HT-29 (cell line): ENCODE data around the gene SP1. TPM values are rescaled to one million over a fixed set of nuclear protein-coding genes. Genes with fewer than 3 reads are reported as not detected.
"Not testable (repeated sequence)": the region's sequence is repeated elsewhere in the genome, so short reads cannot be mapped to it uniquely, and the experiment has no call there.

Experiments used
- DNase-seq: peaks from one replicate; pipeline ENCODE4 v3.0.0-alpha.2; 2015; ENCODE audit warnings: low spot score
- total RNA-seq: library from RNA; depleted of rRNA; stranded (reverse); fragments of >200 nt; shearing (Covaris generic); gene quantifications from 2 replicates; pipeline ENCODE4 v1.2.3, GENCODE V29; 2014

Gene SP1
- total RNA-seq, 1 experiment from 2014 or later: 56.5 TPM

GRCh38 chr12:53413485-53414204 lies 33.7 kb downstream of the SP1 start:
- no peak for DNase-seq

- no peak for DNase-seq
These were observed 34.9 kb downstream of the SP1 start for GRCh38 chr12:53414756-53415417.

DNA sequence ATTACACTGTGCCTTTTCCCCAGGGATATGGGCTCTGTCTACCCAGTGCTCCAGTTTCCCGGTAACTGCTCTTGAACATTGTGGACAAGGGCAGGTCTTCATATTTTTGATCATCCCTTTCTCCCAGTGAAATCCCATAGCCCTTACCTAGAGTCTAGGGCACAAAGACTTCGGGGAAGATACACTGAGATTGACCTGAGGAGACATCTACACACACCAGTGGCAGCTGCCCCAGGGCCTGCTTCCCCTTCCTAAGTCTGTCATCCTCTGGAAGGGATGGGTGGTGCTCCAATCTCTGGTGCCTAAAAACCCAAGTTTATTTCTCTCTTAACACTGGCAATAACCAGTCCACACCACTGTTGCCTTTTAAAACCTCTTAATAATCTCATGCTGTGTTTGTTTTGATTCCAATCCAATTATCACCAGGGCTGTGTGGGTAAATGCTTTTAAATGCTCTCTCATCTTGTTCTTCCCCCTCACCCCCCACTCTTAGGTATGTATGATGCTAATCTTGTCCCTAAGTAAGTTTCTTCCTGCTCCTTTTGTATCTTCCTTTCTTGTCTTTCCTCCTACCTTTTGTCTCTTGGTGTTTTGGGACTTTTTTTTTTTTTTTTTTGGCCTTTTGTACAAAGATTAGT lies 35.9 kb downstream of the SP1 start:
- DNase-seq: not testable (repeated sequence)

GRCh38 chr12:53417291-53417816 lies 37.4 kb downstream of the SP1 start:
- DNase-seq: not testable (repeated sequence)

DNA sequence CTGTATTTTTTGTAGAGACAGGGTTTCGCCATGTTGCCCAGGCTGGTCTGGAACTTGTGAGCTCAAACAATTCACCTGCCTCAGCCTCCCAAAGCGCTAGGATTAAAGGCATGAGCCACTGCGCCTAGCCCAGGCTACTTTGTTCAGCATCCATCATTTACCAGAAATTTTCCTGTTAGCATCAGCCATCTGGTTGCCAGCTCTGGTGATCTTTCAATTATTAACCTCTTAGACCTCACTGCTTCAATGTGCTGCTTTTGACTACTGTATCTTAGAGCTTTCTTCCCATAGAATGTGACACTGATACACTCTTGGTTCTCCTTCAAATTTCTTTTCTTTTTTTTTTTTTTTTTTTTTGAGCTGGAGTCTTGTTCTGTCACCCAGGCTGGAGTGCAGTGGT lies 38.2 kb downstream of the SP1 start:
- no peak for DNase-seq

GRCh38 chr12:53419756-53420155 lies 39.8 kb downstream of the SP1 start:
- DNase-seq: peak; percentile 10

DNA sequence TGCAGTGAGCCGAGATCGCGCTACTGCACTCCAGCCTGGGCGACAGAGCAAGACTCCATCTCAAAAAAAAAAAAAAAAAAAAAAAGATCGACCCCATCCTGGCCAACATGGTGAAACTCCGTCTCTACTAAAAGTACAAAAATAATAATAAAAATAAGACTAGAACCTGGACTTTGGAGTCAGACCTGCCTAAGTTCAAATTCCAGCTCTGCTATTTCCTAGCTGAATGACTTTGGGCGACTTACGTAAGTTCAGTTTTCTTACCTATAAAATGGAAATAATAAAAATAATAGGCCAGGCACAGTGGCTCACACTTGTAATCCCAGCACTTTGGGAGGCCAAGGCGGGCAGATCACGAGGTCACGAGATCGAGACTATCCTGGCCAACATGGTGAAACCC lies 42.3 kb downstream of the SP1 start:
- DNase-seq: not testable (repeated sequence)

DNA sequence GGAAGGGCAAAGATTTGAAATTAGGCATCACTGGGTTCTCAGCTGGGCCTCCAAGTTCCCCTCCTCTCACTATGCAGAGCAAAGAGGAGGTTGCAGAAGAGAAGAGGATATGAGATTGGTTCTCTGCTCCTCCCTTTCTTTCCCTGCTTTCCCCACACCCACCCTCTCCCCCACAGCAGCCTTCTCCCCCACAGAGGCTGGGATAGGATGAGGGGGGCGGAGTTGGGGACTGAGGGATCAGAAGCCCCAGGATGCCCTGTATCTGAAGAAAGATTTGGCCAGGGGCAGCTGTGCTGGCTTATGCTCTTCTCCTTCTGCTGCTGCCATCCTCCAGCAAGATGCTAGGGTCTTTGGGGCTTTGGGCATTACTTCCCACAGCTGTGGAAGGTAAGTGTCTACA lies 43.6 kb downstream of the SP1 start, which contains the start of gene AMHR2:
Gene AMHR2 (plus strand): TSS at position 259 of the 400 bp plus-strand sequence. CDS start 80 bp downstream, at position 339.
- DNase-seq: no peak

- no peak for DNase-seq
These were observed 44.9 kb downstream of the SP1 start for GRCh38 chr12:53424626-53425514.

GRCh38 chr12:53425515-53426150 lies 45.7 kb downstream of the SP1 start:
- no peak for DNase-seq

DNA sequence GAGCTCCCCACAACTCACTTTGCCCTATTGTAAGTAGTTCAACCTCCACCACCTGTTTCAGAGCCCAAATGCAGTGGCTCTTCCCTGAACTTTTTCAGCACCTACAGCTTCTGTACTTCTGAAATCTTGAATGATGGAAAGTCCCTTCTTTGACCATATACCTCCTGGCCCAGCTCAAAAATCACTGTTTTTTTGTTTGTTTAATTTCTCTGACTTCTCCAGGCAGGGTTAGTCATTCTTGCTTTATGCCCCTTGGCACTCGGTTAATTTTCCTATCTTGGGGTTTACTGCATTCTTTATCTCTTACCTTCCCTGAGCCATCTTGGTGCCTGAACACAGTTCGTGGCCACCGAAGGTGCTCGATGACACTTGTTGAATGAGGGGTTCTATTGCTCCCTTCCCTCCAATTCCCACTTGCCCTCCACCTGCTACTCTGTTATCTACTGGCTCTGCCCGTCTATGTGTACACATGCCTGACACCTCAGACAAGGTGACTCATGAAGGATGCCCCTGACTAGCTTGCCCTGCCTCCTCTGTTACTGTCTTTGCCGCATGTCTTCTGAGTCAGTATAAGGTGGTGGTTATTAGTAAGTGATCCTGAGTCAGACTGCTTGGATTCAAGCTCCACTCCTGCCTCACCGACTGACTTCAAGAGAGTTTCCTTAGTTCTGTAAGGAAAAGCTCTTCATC lies 48.1 kb downstream of the SP1 start:
- DNase-seq: peak; percentile 67

GRCh38 chr12:53428741-53429140 lies 48.8 kb downstream of the SP1 start:
- no peak for DNase-seq

DNA sequence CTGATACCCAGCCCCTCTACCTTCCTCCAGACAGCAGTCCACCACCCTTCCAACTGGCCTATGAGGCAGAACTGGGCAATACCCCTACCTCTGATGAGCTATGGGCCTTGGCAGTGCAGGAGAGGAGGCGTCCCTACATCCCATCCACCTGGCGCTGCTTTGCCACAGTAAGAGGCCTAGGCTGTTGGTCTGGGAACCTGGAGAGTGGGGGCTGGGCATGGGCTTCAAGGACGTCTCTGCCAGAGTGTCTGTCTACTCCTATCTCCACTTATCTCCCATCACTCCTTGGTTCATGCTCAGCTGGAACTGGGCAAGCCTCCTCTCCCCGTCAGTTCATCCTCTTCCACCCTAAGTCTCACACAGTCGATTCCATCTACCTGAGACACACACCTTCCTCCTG lies 50.1 kb downstream of the SP1 start:
- no peak for DNase-seq

- DNase-seq: no peak
These were observed 51.2 kb downstream of the SP1 start for GRCh38 chr12:53431187-53431586.

DNA sequence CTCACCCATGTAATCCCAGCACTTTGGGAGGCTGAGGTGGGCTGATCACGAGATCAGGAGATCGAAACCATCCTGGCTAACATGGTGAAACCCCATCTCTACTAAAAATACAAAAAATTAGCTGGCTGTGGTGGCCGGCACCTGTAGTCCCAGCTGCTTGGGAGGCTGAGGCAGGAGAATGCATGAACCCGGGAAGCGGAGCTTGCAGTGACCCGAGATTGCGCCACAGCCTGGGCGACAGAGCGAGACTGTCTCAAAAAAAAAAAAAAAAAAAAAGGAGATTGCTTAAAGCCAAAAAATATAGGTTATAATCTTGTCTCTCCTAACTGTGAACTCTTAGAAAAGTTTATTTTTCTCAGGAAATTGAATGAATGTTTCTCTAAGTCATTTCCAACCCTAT lies 55.4 kb downstream of the SP1 start:
- DNase-seq: not testable (repeated sequence)

GRCh38 chr12:53439582-53439981 lies 59.6 kb downstream of the SP1 start:
- not testable (repeated sequence) for DNase-seq

GRCh38 chr12:53441040-53441833 lies 61.3 kb downstream of the SP1 start, which contains the start of gene PRR13:
PRR13 (plus strand) TSS chr12:53441734; CDS start chr12:53442715, 981 bp downstream.
- peak; percentile 99 for DNase-seq

GRCh38 chr12:53443955-53444354 lies 64.0 kb downstream of the SP1 start:
- DNase-seq: no peak
